Measurements from ENCODE around the gene CACNA1C. TPM values are rescaled to one million over a fixed set of nuclear protein-coding genes. Genes with fewer than 3 reads are reported as not detected.
A peak's percentile ranks its signal among the peaks of the same experiment; 100 is the strongest.

Gene CACNA1C
- total and polyA plus RNA-seq, 2 of the 4 experiments (the other 2 are of a cell fraction), result 1.6 to 2.6 TPM

DNA sequence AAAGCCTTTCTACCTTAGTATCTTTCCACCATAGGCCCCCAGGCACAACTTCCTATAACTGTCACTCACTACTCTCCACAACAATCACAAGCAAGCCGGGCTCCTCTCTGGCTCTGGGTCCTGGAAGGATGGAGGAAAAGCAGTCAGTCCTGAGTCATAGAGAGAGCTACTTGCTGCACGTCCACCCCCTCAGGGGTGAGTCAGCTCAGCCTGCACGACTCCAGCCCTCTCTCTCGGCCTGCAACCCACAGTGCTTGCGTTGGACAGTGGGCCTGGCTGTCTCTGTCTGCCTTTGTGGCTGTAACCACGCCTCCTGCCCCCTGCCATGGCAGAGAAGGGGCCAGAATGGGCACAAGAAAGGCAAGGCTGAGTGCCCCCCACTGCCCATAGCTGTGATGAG, 587.9 kb downstream of the CACNA1C start:
- in situ Hi-C loops (cut with MboI; ENCODE audit: low sequenced_read_pairs) (no loop called here), dilution Hi-C loops (cut with HindIII; ENCODE audit: low sequenced_read_pairs, unreplicated experiment) (no loop called here), intact Hi-C loops (cut with micrococcal nuclease) (loop anchor here (2.0 kb wide), 1 partner anchor 28 kb away; no protein-coding TSS in a partner anchor)
- no peaks in the 10 kb centered on the region for H3K27me3 ChIP-seq (ENCODE audit: control insufficient read depth, insufficient read depth, low read length)
- peak overlapping the region; percentile 98 for H2AFZ ChIP-seq (replicated peaks; ENCODE audit: low read length, poor library complexity)
- H3K23ac ChIP-seq (ENCODE audit: low read depth, low read length), result peak overlapping the region; percentile 83
- peak overlapping the region; percentile 94 for H3K4ac ChIP-seq (ENCODE audit: low read depth, low read length)
- H4K20me1 ChIP-seq (ENCODE audit: insufficient read depth, low read length), result no peaks in the 10 kb centered on the region
- H4K5ac ChIP-seq (ENCODE audit: low read depth, low read length), result peak overlapping the region; percentile 89
- ChIA-PET POLR2A (ENCODE audit: unreplicated experiment) (interaction anchor here (0.6 kb wide), 1 partner anchor 14 kb away, joined by 3 read pairs; no protein-coding TSS in a partner anchor), CTCF (interaction anchor here (0.8 to 1.1 kb wide), 3 partner anchors 9 to 18 kb away, joined by 3 to 4 read pairs (median 4); no protein-coding TSS in a partner anchor)
- H3K4me1 ChIP-seq (ENCODE audit: control insufficient read depth, insufficient read depth, low read length), result peaks cover 17% of the 10 kb centered on the region
- peak overlapping the region; percentile 50 for H3K9ac ChIP-seq (ENCODE audit: low read depth, low read length)
- no peak overlapping the region for H3K4me3 ChIP-seq (ENCODE audit: insufficient read depth, low read depth, low read length)
- BruUV-seq (replicated peaks), result no TSS peak
- H2BK20ac ChIP-seq (ENCODE audit: low read depth, low read length), result peak overlapping the region; percentile 95
- H3K36me3 ChIP-seq (ENCODE audit: control insufficient read depth, insufficient read depth, low read length), result no peaks in the 10 kb centered on the region
- ATAC-seq (ENCODE audit: low read depth) (peak; percentile 99), DNase-seq (peak; percentile 99)
- H3K27ac ChIP-seq (ENCODE audit: insufficient read depth, low read length), result peak overlapping the region; percentile 76
- peak overlapping the region; percentile 99 for H2BK120ac ChIP-seq (ENCODE audit: low read depth, low read length)
- H2AK5ac ChIP-seq (ENCODE audit: low read depth, low read length), result peak overlapping the region; percentile 93
- peak overlapping the region; percentile 82 to 94 for H4K8ac ChIP-seq (ENCODE audit: low read depth in 2 of 2, low read length in 2 of 2)
- H3K14ac ChIP-seq (replicated peaks; ENCODE audit: low read depth, low read length), result peak overlapping the region; percentile 87
- no peaks in the 10 kb centered on the region for H3K79me1 ChIP-seq (ENCODE audit: low read depth in 1 of 2, low read length in 2 of 2)
- H3K9me3 ChIP-seq (ENCODE audit: control insufficient read depth, insufficient read depth, low read length), result no peaks in the 10 kb centered on the region
- H3K4me2 ChIP-seq (ENCODE audit: low read depth, low read length), result no peak overlapping the region
- 0% methylated on average over 1 of the region's 6 CpGs; no CpG with 5 or more reads in 1 of the 2 experiments for WGBS, 2 experiments (ENCODE audit: extremely low coverage in 2 of 2, insufficient read length in 1 of 2)
- H3K18ac ChIP-seq (ENCODE audit: low read depth, low read length), result peak overlapping the region; percentile 84
- TF ChIP-seq RAD21 (IDR thresholded peaks at IDR 0.05; ENCODE audit: low read length) (0 out of 2 replicates have a peak, but pooled peaks have one; percentile 12), NFE2L2 (IDR thresholded peaks at IDR 0.05; ENCODE audit: low read depth, low read length) (peak; percentile 45; the same call in 1 of the 2 replicates), MAZ (IDR thresholded peaks at IDR 0.05; ENCODE audit: borderline replicate concordance, low read depth, low read length) (peak; percentile 84; the same call in 1 of the 2 replicates), SMC3 (IDR thresholded peaks at IDR 0.05; ENCODE audit: low read depth, low read length) (no peak), BHLHE40 (IDR thresholded peaks at IDR 0.05; ENCODE audit: low read depth, low read length) (peak; percentile 75), FOS (IDR thresholded peaks at IDR 0.05; ENCODE audit: low read depth, low read length) (peak; percentile 98), RFX5 (IDR thresholded peaks at IDR 0.05; ENCODE audit: low read depth, low read length) (no peak), CEBPB (IDR thresholded peaks at IDR 0.05; ENCODE audit: low read depth, low read length) (peak; percentile 52)
- peak overlapping the region; percentile 98 for H2BK5ac ChIP-seq (ENCODE audit: low read depth, low read length, poor library complexity, severe bottlenecking)
- H2BK15ac ChIP-seq (ENCODE audit: low read depth, low read length), result peak overlapping the region; percentile 94; the same call in 2 of the 3 replicates
- H3K9me1 ChIP-seq (ENCODE audit: insufficient read depth, low read length), result peaks cover 29% of the 10 kb centered on the region
- H4K91ac ChIP-seq (ENCODE audit: insufficient read depth, low read depth, low read length), result peak overlapping the region; percentile 95
- peak overlapping the region; percentile 67 for H3K56ac ChIP-seq (ENCODE audit: extremely low read depth, insufficient read depth, low read length)
- H2AK9ac ChIP-seq (replicated peaks; ENCODE audit: low read depth, low read length, poor library complexity), result peak overlapping the region; percentile 93

Data from IMR-90 (cell line).